ENCODE results near the gene ALDH1L1.

ALDH1L1 gene

GRCh38 chr3:126056088-126056487, 124.3 kb downstream of the ALDH1L1 start:
- no peaks in the 10 kb centered on the region for H3K4me1 ChIP-seq (ENCODE audit: control insufficient read depth in 2 of 2, insufficient read depth in 2 of 2, low read length in 2 of 2)
- no peaks in the 10 kb centered on the region for H3K27me3 ChIP-seq (ENCODE audit: control insufficient read depth in 2 of 2, insufficient read depth in 2 of 2, low read length in 2 of 2)
- H3K9ac ChIP-seq (ENCODE audit: low read depth in 1 of 2, low read length in 2 of 2): no peak overlapping the region
- H3K9me3 ChIP-seq (ENCODE audit: control insufficient read depth in 2 of 2, low read length in 2 of 2): no peaks in the 10 kb centered on the region
- H3K27ac ChIP-seq (ENCODE audit: low read depth in 2 of 2, low read length in 2 of 2): no peak overlapping the region
- H3K4me3 ChIP-seq (ENCODE audit: low read length in 2 of 2): no peak overlapping the region
- H3K36me3 ChIP-seq (ENCODE audit: control insufficient read depth in 2 of 2, insufficient read depth in 2 of 2, low read length in 2 of 2): no peaks in the 10 kb centered on the region

GRCh38 chr3:126054870-126055269, 125.5 kb downstream of the ALDH1L1 start:
- Histone ChIP-seq H3K36me3 (ENCODE audit: control insufficient read depth in 2 of 2, insufficient read depth in 2 of 2, low read length in 2 of 2) (no peaks in the 10 kb centered on the region), H3K4me3 (ENCODE audit: low read length in 2 of 2) (no peak overlapping the region), H3K27me3 (ENCODE audit: control insufficient read depth in 2 of 2, insufficient read depth in 2 of 2, low read length in 2 of 2) (no peaks in the 10 kb centered on the region), H3K4me1 (ENCODE audit: control insufficient read depth in 2 of 2, insufficient read depth in 2 of 2, low read length in 2 of 2) (no peaks in the 10 kb centered on the region), H3K27ac (ENCODE audit: low read depth in 2 of 2, low read length in 2 of 2) (no peak overlapping the region), H3K9ac (ENCODE audit: low read depth in 1 of 2, low read length in 2 of 2) (no peak overlapping the region), H3K9me3 (ENCODE audit: control insufficient read depth in 2 of 2, low read length in 2 of 2) (no peaks in the 10 kb centered on the region)

DNA sequence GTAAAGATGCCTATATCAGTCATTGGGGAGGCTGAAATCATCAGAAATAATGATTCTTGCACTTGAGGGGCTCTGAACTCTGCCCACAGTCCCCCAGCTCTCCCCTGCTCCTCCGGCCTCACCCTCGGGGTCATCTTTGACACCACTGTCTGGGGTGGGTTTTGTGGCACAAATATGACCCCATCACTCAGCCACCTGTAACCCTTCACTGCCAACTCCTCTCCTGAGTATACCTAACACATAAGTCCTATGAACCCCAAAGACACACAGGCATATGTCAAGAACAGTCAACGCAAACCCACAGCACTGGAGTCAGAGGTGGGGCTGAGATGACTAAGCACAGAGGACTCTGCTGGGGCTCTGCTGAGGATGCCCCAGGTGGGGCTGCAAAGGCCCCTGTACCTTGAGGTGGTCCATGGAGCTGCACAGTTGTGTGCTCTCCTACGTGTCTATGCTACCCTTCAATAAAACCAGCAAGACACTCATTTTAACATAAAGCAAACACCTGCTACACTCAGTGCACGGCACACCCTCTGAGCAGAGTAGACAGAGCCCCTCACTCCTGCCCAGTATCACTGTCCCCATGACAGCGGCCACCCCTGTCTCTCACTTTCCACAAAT, 126.3 kb downstream of the ALDH1L1 start:
- Histone ChIP-seq H3K27me3 (ENCODE audit: control insufficient read depth in 2 of 2, insufficient read depth in 2 of 2, low read length in 2 of 2) (no peaks in the 10 kb centered on the region), H3K9ac (ENCODE audit: low read depth in 1 of 2, low read length in 2 of 2) (no peak overlapping the region), H3K9me3 (ENCODE audit: control insufficient read depth in 2 of 2, low read length in 2 of 2) (no peaks in the 10 kb centered on the region), H3K4me1 (ENCODE audit: control insufficient read depth in 2 of 2, insufficient read depth in 2 of 2, low read length in 2 of 2) (no peaks in the 10 kb centered on the region), H3K27ac (ENCODE audit: low read depth in 2 of 2, low read length in 2 of 2) (no peak overlapping the region), H3K36me3 (ENCODE audit: control insufficient read depth in 2 of 2, insufficient read depth in 2 of 2, low read length in 2 of 2) (no peaks in the 10 kb centered on the region), H3K4me3 (ENCODE audit: low read length in 2 of 2) (no peak overlapping the region)

Measured in mucosa of rectum (tissue), 2 donors.